WTC11 (cell line): ENCODE results near the gene ENTREP1. TPM values are rescaled to one million over a fixed set of nuclear protein-coding genes. Genes with fewer than 3 reads are reported as not detected.

Experiments
- ATAC-seq: fragments of 200-7000 bp; cut with Tn5 transposase; 2 replicates; pipeline ENCODE4 v1.10.0; 2021; ENCODE audit warnings: mild to moderate bottlenecking, moderate library complexity
- CTCF ChIA-PET: fragments of 300-600 bp; sonication (Branson Sonifier 250); formaldehyde crosslinking; loops from one replicate; lab custom pipeline; 2021; ENCODE audit warnings: antibody characterized with exemption; lab: Charles Lee
- POLR2A ChIA-PET: fragments of 350-600 bp; sonication (Branson Sonifier 250); formaldehyde crosslinking; loops from one replicate; lab custom pipeline; 2021; ENCODE audit warnings: antibody characterized with exemption; lab: Charles Lee
- DNase-seq: peaks from one replicate; pipeline ENCODE4 v3.0.0; 2021; ENCODE audit warnings: low spot score
- H3K27ac Mint-ChIP-seq: 2 replicates; pipeline ENCODE4 v1.8.0; 2021; ENCODE audit warnings: mixed read lengths
- H3K27me3 Mint-ChIP-seq: 2 replicates; pipeline ENCODE4 v1.8.0; 2021; ENCODE audit warnings: low read depth, mild to moderate bottlenecking, moderate library complexity, mixed read lengths
- H3K36me3 Mint-ChIP-seq: 2 replicates; pipeline ENCODE4 v1.8.0; 2021; ENCODE audit warnings: mixed read lengths
- H3K4me1 Mint-ChIP-seq: 2 replicates; pipeline ENCODE4 v1.8.0; 2022; ENCODE audit warnings: mixed read lengths
- H3K4me3 Mint-ChIP-seq: 2 replicates; pipeline ENCODE4 v1.8.0; 2021; ENCODE audit warnings: mild to moderate bottlenecking, moderate library complexity, mixed read lengths
- H3K9me3 Mint-ChIP-seq: 2 replicates; pipeline ENCODE4 v1.8.0; 2021; ENCODE audit warnings: mixed read lengths
- CREM ChIP-seq: sonication (generic); formaldehyde crosslinking; IDR thresholded peaks from 2 replicates; pipeline ENCODE4 v1.8.1; 2022; ENCODE audit warnings: mild to moderate bottlenecking, missing genetic modification reagents, moderate library complexity
- ELF4 ChIP-seq: sonication (generic); formaldehyde crosslinking; IDR thresholded peaks from 2 replicates; pipeline ENCODE4 v1.8.1; 2022; ENCODE audit warnings: low read depth, mild to moderate bottlenecking, moderate library complexity, missing genetic modification reagents
- GABPB1 ChIP-seq: sonication (generic); formaldehyde crosslinking; IDR thresholded peaks from 2 replicates; pipeline ENCODE4 v1.8.1; 2023; ENCODE audit warnings: mild to moderate bottlenecking, missing genetic modification reagents
- IRF2 ChIP-seq: sonication (generic); formaldehyde crosslinking; IDR thresholded peaks from 2 replicates; pipeline ENCODE4 v1.8.0; 2022; ENCODE audit warnings: low read depth, missing genetic modification reagents, borderline replicate concordance
- JUN ChIP-seq: sonication (generic); formaldehyde crosslinking; IDR thresholded peaks from 2 replicates; pipeline ENCODE4 v1.8.0; 2023; ENCODE audit warnings: mild to moderate bottlenecking, missing genetic modification reagents
- MYBL2 ChIP-seq: sonication (generic); formaldehyde crosslinking; IDR thresholded peaks from 2 replicates; pipeline ENCODE4 v1.8.1; 2023; ENCODE audit warnings: mild to moderate bottlenecking, moderate library complexity, missing genetic modification reagents
- NR2C2 ChIP-seq: sonication (generic); formaldehyde crosslinking; IDR thresholded peaks from 2 replicates; pipeline ENCODE4 v1.8.0; 2022; ENCODE audit warnings: mild to moderate bottlenecking, missing genetic modification reagents
- PRRX2 ChIP-seq: fragments of 250-450 bp; sonication (Bioruptor Pico); IDR thresholded peaks from 2 replicates; pipeline ENCODE4 v1.8.0; 2021; ENCODE audit warnings: mild to moderate bottlenecking
- TCF7 ChIP-seq: sonication (generic); formaldehyde crosslinking; IDR thresholded peaks from 2 replicates; pipeline ENCODE4 v1.8.0; 2022; ENCODE audit warnings: mild to moderate bottlenecking, low read depth, missing genetic modification reagents, moderate library complexity
- TEAD4 ChIP-seq: sonication (generic); formaldehyde crosslinking; IDR thresholded peaks from 2 replicates; pipeline ENCODE4 v1.8.0; 2022; ENCODE audit warnings: mild to moderate bottlenecking, missing genetic modification reagents
- ZBTB21 ChIP-seq: sonication (generic); formaldehyde crosslinking; IDR thresholded peaks from 2 replicates; pipeline ENCODE4 v1.8.1; 2023; ENCODE audit warnings: mild to moderate bottlenecking, missing genetic modification reagents, borderline replicate concordance
- ZNF138 ChIP-seq: sonication (generic); formaldehyde crosslinking; conservative IDR thresholded peaks from 2 replicates; pipeline ENCODE4 v1.8.1; 2022; ENCODE audit warnings: mild to moderate bottlenecking, moderate library complexity, missing genetic modification reagents
- ZNF416 ChIP-seq: fragments of 250-450 bp; sonication (Bioruptor Pico); IDR thresholded peaks from 2 replicates; pipeline ENCODE4 v1.9.0; 2021; ENCODE audit warnings: mild to moderate bottlenecking, inconsistent platforms
- ZNF423 ChIP-seq: fragments of 250-450 bp; sonication (Bioruptor Pico); IDR thresholded peaks from 2 replicates; pipeline ENCODE4 v2.1.2; 2022; ENCODE audit warnings: mild to moderate bottlenecking, moderate library complexity
- total RNA-seq: library from RNA; stranded (reverse); gene quantifications from 3 replicates; pipeline ENCODE4 v1.2.3, GENCODE V29; 2021
- TF ChIP-seq, protein P1 (sequence below): sonication (generic); formaldehyde crosslinking; IDR thresholded peaks from 2 replicates; pipeline ENCODE4 v1.8.1; 2023; ENCODE audit warnings: mild to moderate bottlenecking, missing genetic modification reagents
- TF ChIP-seq, protein P2 (sequence below): fragments of 250-450 bp; sonication (Bioruptor Pico); IDR thresholded peaks from 2 replicates; pipeline ENCODE4 v1.9.0; 2021; ENCODE audit warnings: mild to moderate bottlenecking
- TF ChIP-seq, protein P3 (sequence below): sonication (generic); formaldehyde crosslinking; IDR thresholded peaks from 2 replicates; pipeline ENCODE4 v1.8.0; 2023; ENCODE audit warnings: missing genetic modification reagents, mild to moderate bottlenecking, borderline replicate concordance
- TF ChIP-seq, protein P4 (sequence below): sonication (generic); formaldehyde crosslinking; IDR thresholded peaks from 2 replicates; pipeline ENCODE4 v1.8.1; 2023; ENCODE audit warnings: mild to moderate bottlenecking, missing genetic modification reagents, moderate library complexity
- TF ChIP-seq, protein P5 (sequence below): sonication (generic); formaldehyde crosslinking; IDR thresholded peaks from 2 replicates; pipeline ENCODE4 v1.8.1; 2022; ENCODE audit warnings: low read depth, missing genetic modification reagents, borderline replicate concordance
- TF ChIP-seq, protein P6 (sequence below): sonication (generic); formaldehyde crosslinking; IDR thresholded peaks from 2 replicates; pipeline ENCODE4 v1.8.0; 2022; ENCODE audit warnings: mild to moderate bottlenecking, missing genetic modification reagents

Gene ENTREP1
- total RNA-seq, 1 experiment from 2014 or later: 22.4 TPM

DNA sequence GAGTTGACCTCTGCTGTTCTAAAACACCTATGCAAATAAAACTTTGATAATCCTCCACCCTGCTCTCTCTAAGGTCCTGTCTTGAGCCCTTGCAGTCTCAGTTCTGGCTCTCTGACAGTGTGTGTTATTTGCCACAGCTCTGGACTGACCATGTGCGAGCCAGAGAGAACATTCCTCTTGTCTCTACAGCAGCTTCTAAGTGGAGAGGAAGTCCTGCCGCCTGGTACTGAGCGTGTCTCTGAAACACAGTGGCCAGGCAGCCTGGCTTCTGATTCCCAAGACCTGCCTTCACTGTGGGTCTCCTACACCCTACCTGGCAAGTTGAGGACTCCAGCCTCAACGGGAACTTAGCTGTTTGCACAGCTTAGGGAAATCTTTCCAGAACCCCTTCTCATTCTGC, 61.6 kb downstream of the ENTREP1 start:
- ATAC-seq (no peak), DNase-seq (no peak)
- Mint-ChIP-seq H3K27ac (no peak overlapping the region; the same call in 1 of the 2 replicates), H3K9me3 (no peaks in the 10 kb centered on the region), H3K36me3 (peaks cover 53% of the 10 kb centered on the region), H3K4me3 (no peak overlapping the region), H3K27me3 (no peaks in the 10 kb centered on the region)
- CTCF ChIA-PET: interaction anchor here (1.2 kb wide), 1 partner anchor 163 kb away, joined by 3 read pairs; no protein-coding TSS in a partner anchor
- TF ChIP-seq, protein P1, sequence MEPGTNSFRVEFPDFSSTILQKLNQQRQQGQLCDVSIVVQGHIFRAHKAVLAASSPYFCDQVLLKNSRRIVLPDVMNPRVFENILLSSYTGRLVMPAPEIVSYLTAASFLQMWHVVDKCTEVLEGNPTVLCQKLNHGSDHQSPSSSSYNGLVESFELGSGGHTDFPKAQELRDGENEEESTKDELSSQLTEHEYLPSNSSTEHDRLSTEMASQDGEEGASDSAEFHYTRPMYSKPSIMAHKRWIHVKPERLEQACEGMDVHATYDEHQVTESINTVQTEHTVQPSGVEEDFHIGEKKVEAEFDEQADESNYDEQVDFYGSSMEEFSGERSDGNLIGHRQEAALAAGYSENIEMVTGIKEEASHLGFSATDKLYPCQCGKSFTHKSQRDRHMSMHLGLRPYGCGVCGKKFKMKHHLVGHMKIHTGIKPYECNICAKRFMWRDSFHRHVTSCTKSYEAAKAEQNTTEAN (CRISPR knock-in tag): no peak
- no peak for TF ChIP-seq TCF7 (CRISPR knock-in tag)
- no peak for TF ChIP-seq PRRX2 (CRISPR knock-in tag)
- TF ChIP-seq IRF2 (CRISPR knock-in tag): no peak
- TF ChIP-seq, protein P2, sequence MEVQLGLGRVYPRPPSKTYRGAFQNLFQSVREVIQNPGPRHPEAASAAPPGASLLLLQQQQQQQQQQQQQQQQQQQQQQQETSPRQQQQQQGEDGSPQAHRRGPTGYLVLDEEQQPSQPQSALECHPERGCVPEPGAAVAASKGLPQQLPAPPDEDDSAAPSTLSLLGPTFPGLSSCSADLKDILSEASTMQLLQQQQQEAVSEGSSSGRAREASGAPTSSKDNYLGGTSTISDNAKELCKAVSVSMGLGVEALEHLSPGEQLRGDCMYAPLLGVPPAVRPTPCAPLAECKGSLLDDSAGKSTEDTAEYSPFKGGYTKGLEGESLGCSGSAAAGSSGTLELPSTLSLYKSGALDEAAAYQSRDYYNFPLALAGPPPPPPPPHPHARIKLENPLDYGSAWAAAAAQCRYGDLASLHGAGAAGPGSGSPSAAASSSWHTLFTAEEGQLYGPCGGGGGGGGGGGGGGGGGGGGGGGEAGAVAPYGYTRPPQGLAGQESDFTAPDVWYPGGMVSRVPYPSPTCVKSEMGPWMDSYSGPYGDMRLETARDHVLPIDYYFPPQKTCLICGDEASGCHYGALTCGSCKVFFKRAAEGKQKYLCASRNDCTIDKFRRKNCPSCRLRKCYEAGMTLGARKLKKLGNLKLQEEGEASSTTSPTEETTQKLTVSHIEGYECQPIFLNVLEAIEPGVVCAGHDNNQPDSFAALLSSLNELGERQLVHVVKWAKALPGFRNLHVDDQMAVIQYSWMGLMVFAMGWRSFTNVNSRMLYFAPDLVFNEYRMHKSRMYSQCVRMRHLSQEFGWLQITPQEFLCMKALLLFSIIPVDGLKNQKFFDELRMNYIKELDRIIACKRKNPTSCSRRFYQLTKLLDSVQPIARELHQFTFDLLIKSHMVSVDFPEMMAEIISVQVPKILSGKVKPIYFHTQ (CRISPR knock-in tag): no peak
- no peak for TF ChIP-seq ZBTB21 (CRISPR knock-in tag)
- TF ChIP-seq, protein P3, sequence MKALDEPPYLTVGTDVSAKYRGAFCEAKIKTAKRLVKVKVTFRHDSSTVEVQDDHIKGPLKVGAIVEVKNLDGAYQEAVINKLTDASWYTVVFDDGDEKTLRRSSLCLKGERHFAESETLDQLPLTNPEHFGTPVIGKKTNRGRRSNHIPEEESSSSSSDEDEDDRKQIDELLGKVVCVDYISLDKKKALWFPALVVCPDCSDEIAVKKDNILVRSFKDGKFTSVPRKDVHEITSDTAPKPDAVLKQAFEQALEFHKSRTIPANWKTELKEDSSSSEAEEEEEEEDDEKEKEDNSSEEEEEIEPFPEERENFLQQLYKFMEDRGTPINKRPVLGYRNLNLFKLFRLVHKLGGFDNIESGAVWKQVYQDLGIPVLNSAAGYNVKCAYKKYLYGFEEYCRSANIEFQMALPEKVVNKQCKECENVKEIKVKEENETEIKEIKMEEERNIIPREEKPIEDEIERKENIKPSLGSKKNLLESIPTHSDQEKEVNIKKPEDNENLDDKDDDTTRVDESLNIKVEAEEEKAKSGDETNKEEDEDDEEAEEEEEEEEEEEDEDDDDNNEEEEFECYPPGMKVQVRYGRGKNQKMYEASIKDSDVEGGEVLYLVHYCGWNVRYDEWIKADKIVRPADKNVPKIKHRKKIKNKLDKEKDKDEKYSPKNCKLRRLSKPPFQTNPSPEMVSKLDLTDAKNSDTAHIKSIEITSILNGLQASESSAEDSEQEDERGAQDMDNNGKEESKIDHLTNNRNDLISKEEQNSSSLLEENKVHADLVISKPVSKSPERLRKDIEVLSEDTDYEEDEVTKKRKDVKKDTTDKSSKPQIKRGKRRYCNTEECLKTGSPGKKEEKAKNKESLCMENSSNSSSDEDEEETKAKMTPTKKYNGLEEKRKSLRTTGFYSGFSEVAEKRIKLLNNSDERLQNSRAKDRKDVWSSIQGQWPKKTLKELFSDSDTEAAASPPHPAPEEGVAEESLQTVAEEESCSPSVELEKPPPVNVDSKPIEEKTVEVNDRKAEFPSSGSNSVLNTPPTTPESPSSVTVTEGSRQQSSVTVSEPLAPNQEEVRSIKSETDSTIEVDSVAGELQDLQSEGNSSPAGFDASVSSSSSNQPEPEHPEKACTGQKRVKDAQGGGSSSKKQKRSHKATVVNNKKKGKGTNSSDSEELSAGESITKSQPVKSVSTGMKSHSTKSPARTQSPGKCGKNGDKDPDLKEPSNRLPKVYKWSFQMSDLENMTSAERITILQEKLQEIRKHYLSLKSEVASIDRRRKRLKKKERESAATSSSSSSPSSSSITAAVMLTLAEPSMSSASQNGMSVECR (CRISPR knock-in tag): no peak
- TF ChIP-seq TEAD4: no peak
- TF ChIP-seq ZNF138: no peak
- TF ChIP-seq, protein P4, sequence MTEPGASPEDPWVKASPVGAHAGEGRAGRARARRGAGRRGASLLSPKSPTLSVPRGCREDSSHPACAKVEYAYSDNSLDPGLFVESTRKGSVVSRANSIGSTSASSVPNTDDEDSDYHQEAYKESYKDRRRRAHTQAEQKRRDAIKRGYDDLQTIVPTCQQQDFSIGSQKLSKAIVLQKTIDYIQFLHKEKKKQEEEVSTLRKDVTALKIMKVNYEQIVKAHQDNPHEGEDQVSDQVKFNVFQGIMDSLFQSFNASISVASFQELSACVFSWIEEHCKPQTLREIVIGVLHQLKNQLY (CRISPR knock-in tag): no peak
- no peak for TF ChIP-seq ZNF423 (CRISPR knock-in tag)
- no peak for TF ChIP-seq ZNF416 (CRISPR knock-in tag)
- no peak for TF ChIP-seq NR2C2 (CRISPR knock-in tag)
- no peak for TF ChIP-seq GABPB1 (CRISPR knock-in tag)
- TF ChIP-seq, protein P5, sequence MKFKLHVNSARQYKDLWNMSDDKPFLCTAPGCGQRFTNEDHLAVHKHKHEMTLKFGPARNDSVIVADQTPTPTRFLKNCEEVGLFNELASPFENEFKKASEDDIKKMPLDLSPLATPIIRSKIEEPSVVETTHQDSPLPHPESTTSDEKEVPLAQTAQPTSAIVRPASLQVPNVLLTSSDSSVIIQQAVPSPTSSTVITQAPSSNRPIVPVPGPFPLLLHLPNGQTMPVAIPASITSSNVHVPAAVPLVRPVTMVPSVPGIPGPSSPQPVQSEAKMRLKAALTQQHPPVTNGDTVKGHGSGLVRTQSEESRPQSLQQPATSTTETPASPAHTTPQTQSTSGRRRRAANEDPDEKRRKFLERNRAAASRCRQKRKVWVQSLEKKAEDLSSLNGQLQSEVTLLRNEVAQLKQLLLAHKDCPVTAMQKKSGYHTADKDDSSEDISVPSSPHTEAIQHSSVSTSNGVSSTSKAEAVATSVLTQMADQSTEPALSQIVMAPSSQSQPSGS: no peak
- TF ChIP-seq MYBL2 (CRISPR knock-in tag): no peak
- no peak for TF ChIP-seq ELF4 (CRISPR knock-in tag)
- no peak for TF ChIP-seq CREM
- TF ChIP-seq, protein P6, sequence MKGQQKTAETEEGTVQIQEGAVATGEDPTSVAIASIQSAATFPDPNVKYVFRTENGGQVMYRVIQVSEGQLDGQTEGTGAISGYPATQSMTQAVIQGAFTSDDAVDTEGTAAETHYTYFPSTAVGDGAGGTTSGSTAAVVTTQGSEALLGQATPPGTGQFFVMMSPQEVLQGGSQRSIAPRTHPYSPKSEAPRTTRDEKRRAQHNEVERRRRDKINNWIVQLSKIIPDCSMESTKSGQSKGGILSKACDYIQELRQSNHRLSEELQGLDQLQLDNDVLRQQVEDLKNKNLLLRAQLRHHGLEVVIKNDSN (CRISPR knock-in tag): no peak
- no peak for TF ChIP-seq JUN (CRISPR knock-in tag)
- TF ChIP-seq, all 79 proteins: peak for 0
- POLR2A ChIA-PET: no interaction called here
- H3K4me1 Mint-ChIP-seq: peaks cover 26% of the 10 kb centered on the region
